Lower lobe of right lung (tissue), 2 donors: ENCODE data around the gene TM9SF2. TPM values are rescaled to one million over a fixed set of nuclear protein-coding genes. Genes with fewer than 3 reads are reported as not detected.
"Not testable (repeated sequence)": the region's sequence is repeated elsewhere in the genome, so short reads cannot be mapped to it uniquely, and the experiment has no call there.

Experiments
- ATAC-seq, 2 donors: fragments of 200-7000 bp; cut with Tn5 transposase; one replicate each; pipeline ENCODE4 v1.9.1; 2020 to 2022; ENCODE audit warnings: mild to moderate bottlenecking in 2 of 2, moderate library complexity in 2 of 2
- DNase-seq: peaks from one replicate; pipeline ENCODE4 v3.0.0-alpha.2; 2020
- H3K27ac ChIP-seq: fragments of 200-600 bp; one replicate; pipeline ENCODE4 v1.8.0; 2022
- H3K27me3 ChIP-seq: fragments of 200-600 bp; one replicate; pipeline ENCODE4 v1.8.0; 2022; ENCODE audit warnings: low read depth
- H3K36me3 ChIP-seq: fragments of 200-600 bp; one replicate; pipeline ENCODE4 v1.8.0; 2022; ENCODE audit warnings: mild to moderate bottlenecking
- H3K4me1 ChIP-seq: fragments of 200-600 bp; one replicate; pipeline ENCODE4 v1.8.0; 2022
- H3K4me3 ChIP-seq: fragments of 200-600 bp; one replicate; pipeline ENCODE4 v1.8.0; 2022; ENCODE audit warnings: mild to moderate bottlenecking
- H3K9me3 ChIP-seq: fragments of 200-600 bp; one replicate; pipeline ENCODE4 v1.8.0; 2022
- CTCF ChIP-seq: fragments of 200-600 bp; IDR thresholded peaks from one replicate; pipeline ENCODE4 v1.8.0; 2022; ENCODE audit warnings: antibody characterized with exemption, mild to moderate bottlenecking
- intact Hi-C: fragments of 100-400 bp; cut with DNase I; formaldehyde crosslinking; loops from one replicate; pipeline ENCODE4 v1.11.0; 2022
- total RNA-seq: library from RNA; stranded (reverse); fragmentation: NEBNext Ultra II Directional; extraction: Animal tissue kit (Norgen Biotek cat#: 25700); gene quantifications from one replicate; pipeline ENCODE4 v1.2.1, GENCODE V29; 2021
- donor health status: DM: no; HTN: yes; CAD: no; lungs with severe emphysema.

TM9SF2 gene
- total RNA-seq, 1 donor from 2014 or later = 138 TPM

GRCh38 chr13:99481366-99481765 is 19.9 kb upstream of the TM9SF2 start:
- no peak overlapping the region for H3K27ac ChIP-seq
- no peak for TF ChIP-seq CTCF
- intact Hi-C loops = no loop called here
- no peaks in the 10 kb centered on the region for H3K9me3 ChIP-seq
- DNase-seq (no peak), ATAC-seq (no peak)
- no peaks in the 10 kb centered on the region for H3K36me3 ChIP-seq
- no peaks in the 10 kb centered on the region for H3K4me1 ChIP-seq
- no peak overlapping the region for H3K4me3 ChIP-seq
- H3K27me3 ChIP-seq = no peaks in the 10 kb centered on the region

GRCh38 chr13:99484473-99484872 is 16.8 kb upstream of the TM9SF2 start:
- Histone ChIP-seq H3K4me1 (no peaks in the 10 kb centered on the region), H3K9me3 (no peaks in the 10 kb centered on the region), H3K27me3 (no peaks in the 10 kb centered on the region), H3K36me3 (no peaks in the 10 kb centered on the region), H3K27ac (no peak overlapping the region), H3K4me3 (no peak overlapping the region)
- ATAC-seq (peak; percentile 59 to 74), DNase-seq (no peak)
- no peak for TF ChIP-seq CTCF
- intact Hi-C loops = no loop called here

- Histone ChIP-seq H3K36me3 (no peaks in the 10 kb centered on the region), H3K4me1 (no peaks in the 10 kb centered on the region), H3K4me3 (no peak overlapping the region), H3K27me3 (no peaks in the 10 kb centered on the region), H3K27ac (no peak overlapping the region), H3K9me3 (no peaks in the 10 kb centered on the region)
- ATAC-seq (no peak), DNase-seq (no peak)
- intact Hi-C loops = no loop called here
- TF ChIP-seq CTCF = no peak
Measured at GRCh38 chr13:99486996-99487395, 14.3 kb upstream of the TM9SF2 start.

GRCh38 chr13:99489028-99489427 is 12.2 kb upstream of the TM9SF2 start:
- intact Hi-C loops = no loop called here
- no peak for ATAC-seq
- no peak for TF ChIP-seq CTCF
- Histone ChIP-seq H3K36me3 (no peaks in the 10 kb centered on the region), H3K4me3 (no peak overlapping the region), H3K27ac (no peak overlapping the region), H3K27me3 (no peaks in the 10 kb centered on the region), H3K4me1 (no peaks in the 10 kb centered on the region), H3K9me3 (no peaks in the 10 kb centered on the region)
- no peak for DNase-seq

- intact Hi-C loops, H3K4me3 ChIP-seq, H3K4me1 ChIP-seq, H3K36me3 ChIP-seq, H3K9me3 ChIP-seq, H3K27ac ChIP-seq, ATAC-seq, DNase-seq, H3K27me3 ChIP-seq: not testable (repeated sequence)
Measured at GRCh38 chr13:99491750-99492149, 9.5 kb upstream of the TM9SF2 start.

- no peak for ATAC-seq
- TF ChIP-seq CTCF = no peak
- Histone ChIP-seq H3K4me1 (peaks cover 39% of the 10 kb centered on the region), H3K36me3 (no peaks in the 10 kb centered on the region), H3K27ac (peak overlapping the region; percentile 89), H3K4me3 (peak overlapping the region; percentile 51), H3K9me3 (no peaks in the 10 kb centered on the region), H3K27me3 (no peaks in the 10 kb centered on the region)
- DNase-seq = no peak
- intact Hi-C loops = no loop called here
Measured at GRCh38 chr13:99495466-99496183, 5.6 kb upstream of the TM9SF2 start.
